GM10266 (cell line): ENCODE data around the gene EDIL3.

Experiments
- DNase-seq: peaks from one replicate; pipeline ENCODE4 v3.0.0; 2012; ENCODE audit errors: extremely low spot score
- CTCF ChIP-seq: IDR thresholded peaks from 2 replicates; pipeline ENCODE4 v1.5.1; 2012; ENCODE audit warnings: mild to moderate bottlenecking, low read depth; ENCODE audit not compliant: control insufficient read depth, insufficient read depth; ENCODE audit errors: missing control alignments

Gene EDIL3

DNA sequence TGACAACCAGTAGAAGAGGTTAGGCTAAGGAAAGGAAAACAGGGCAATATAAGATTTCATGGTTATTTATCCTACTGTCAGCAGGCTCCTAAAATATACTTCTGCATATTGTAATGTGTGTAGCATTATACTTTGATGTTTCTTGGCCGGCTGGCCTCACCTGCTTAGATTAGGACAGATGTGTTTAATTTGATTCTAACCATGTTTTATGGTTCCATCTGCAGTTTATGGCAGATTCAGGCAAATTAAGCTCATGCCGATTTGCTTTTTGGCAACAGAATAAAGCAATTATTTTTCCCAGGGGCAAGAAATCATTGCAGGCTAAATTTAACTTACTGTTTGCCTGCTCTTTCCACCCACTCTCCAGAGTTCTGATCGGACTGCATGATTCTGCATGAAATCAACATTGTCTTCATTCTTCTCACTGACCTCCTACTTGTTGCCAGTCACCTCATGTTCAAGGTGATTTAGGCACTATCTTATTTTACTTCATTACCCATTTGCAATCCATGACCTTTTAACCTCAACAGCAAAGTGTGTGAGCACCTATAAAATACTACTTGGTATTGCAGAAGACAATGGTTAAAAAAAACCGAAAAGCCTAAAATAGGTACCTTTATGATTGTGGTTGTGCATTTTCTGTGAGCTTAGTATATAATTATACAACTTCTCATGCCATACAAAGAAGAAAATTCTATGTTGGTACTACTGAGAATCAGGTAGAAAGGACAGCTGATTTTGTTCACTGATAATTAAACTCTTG lies 125.2 kb downstream of the EDIL3 start:
- no peak for TF ChIP-seq CTCF
- no peak for DNase-seq

DNA sequence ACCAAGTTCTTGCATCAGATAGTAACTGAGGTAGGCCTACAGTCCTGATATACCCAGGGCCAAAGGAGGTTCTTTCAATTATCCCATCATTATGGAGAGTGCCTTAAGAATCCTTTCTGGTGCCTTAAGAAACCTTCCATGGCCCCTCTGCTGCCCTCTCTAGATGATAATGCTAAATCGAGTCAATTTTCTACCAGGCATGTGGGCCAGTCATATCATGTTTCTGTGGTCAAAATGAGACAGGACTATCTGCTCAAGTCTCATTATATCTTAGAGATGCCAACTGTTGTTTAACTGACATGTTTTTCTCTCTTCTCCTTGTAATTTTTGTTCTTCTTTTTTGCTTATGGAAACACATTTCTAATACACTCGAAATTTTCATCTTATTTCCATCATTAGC lies 127.6 kb downstream of the EDIL3 start:
- no peak for TF ChIP-seq CTCF
- no peak for DNase-seq

- no peak for DNase-seq
- TF ChIP-seq CTCF: no peak
Measured at GRCh38 chr5:84255315-84255714, 129.4 kb downstream of the EDIL3 start.

DNA sequence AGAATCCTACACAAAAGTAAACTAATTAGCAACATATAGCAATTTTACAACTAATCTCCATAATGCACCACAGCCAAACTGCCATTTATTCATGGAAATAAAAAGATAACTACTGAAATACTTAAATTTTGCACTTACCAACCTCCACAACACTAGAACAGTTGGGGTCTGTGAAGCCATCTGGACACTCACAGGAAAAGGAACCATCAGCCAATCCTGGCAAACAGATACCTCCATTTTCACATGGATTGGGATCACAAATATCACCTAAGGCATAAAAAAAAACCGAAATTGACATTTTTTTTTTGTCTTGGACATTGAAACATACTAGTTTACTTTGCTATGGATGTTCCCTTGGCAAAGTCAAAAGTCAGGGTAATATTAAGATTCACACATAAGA lies 130.7 kb downstream of the EDIL3 start:
- DNase-seq: no peak
- TF ChIP-seq CTCF: no peak

DNA sequence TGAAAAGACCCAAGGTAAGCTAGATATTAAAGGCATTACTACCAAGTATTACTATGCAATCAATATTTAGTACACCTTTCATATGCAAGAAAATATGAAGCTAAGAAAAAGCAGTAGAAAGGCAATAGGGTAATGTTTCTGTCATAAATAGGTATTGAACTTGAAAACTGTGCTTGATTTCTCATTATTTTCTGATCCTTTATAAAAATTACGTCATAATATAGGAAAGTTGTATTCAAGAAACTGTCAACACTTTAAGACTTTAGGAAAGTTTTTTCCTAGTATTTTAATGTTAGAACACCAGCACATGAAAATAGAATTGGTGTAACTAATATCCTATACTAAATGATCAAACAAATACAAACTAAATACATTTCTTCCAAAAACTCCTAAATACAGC lies 133.2 kb downstream of the EDIL3 start:
- DNase-seq: no peak
- TF ChIP-seq CTCF: no peak

DNA sequence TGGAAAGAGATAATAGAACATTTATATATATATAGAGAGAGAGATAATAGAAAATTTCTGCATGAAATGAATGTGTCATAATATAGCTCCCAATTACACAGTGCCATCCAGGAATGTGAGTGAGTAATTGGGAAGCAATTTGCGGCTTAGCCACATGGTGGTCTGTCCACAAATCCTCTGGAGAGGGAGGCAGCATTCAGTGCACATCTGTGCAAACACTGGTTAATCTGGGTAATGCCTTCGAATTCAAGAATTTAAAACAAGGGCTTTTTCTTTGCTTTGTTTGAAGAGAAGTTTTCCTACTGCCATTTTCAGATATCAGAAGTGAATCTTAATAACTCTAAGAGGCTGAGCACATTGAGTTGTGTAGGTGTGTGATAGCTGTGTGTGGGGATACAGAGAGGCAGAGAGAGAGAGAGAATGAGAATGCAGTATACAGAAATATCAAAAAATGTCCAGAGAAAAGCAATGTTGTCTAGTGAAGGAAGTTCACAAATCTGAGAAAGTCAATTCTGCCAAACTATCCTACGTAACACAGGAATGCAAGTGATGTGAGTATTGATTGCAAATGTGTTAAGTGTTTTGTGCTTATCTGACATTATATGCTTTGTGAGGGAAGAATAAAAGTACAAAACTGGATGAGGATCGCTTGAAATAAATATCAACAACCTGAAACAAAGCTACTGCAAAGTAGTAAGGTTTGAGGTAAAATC lies 134.6 kb downstream of the EDIL3 start:
- TF ChIP-seq CTCF: no peak
- no peak for DNase-seq

GRCh38 chr5:84248013-84248412 lies 136.7 kb downstream of the EDIL3 start:
- TF ChIP-seq CTCF: no peak
- DNase-seq: no peak
